Upper lobe of left lung (tissue), 4 donors: Measurements from ENCODE around the gene TSPOAP1.

Experiments
- EP300 ChIP-seq, 4 donors: sonication (generic); formaldehyde crosslinking; IDR thresholded peaks; one replicate each; pipeline ENCODE4 v1.5.1; 2017; ENCODE audit warnings: antibody characterized with exemption in 4 of 4, control low read depth in 2 of 4
- POLR2A ChIP-seq, 4 donors: fragments of 450-650 bp; IDR thresholded peaks; one replicate each; pipeline ENCODE4 v1.5.1; 2016 to 2017; ENCODE audit warnings: antibody characterized with exemption in 4 of 4, mild to moderate bottlenecking in 2 of 4
- TF ChIP-seq, protein P1 (sequence below), 6 experiments: fragments of 450-650 bp in 4 of 6; fragments of 200-600 bp in 2 of 6; sonication (generic) in 2 of 6; IDR thresholded peaks; one replicate each; pipeline ENCODE4 v1.5.1; 2016 to 2019; ENCODE audit warnings: antibody characterized with exemption in 6 of 6

DNA sequence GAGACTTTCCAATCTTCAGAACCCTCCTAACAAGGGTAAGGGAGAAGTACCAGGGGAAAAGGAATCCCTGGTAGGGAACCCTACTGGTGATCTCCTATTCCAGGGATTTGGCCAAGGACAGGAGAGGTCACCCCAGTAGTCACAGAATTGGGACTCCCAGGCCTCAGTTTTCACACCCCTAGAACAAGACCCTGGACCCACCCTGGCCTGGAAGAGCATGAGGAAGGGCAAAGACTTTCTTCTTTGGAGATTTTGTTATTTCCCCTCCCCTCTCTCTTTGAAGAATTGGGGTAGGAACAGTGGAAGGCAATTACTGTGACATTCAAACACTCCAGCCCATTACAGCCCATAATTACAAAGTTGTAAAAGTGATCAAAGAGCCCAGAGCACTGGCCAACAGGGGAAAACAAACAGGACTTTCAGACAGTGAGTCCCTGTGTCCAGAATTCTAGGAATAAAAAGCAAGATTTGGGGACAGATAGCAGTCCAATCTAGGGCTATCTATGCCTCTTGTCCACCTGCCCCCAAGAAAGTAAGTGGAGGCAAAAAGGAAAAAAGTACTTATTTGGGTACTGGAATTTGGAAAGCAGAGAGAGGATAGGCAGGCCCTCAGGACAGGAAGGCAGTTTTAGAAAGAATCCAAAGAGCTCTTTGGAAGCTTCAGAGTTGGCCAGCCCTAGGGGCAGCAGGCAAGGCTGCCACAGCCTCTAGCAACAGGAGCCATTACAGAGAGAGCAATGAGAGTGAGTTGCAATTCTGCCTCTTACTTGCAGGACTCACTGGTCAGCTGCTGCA lies 36.8 kb upstream of the TSPOAP1 start:
- TF ChIP-seq, protein P1, sequence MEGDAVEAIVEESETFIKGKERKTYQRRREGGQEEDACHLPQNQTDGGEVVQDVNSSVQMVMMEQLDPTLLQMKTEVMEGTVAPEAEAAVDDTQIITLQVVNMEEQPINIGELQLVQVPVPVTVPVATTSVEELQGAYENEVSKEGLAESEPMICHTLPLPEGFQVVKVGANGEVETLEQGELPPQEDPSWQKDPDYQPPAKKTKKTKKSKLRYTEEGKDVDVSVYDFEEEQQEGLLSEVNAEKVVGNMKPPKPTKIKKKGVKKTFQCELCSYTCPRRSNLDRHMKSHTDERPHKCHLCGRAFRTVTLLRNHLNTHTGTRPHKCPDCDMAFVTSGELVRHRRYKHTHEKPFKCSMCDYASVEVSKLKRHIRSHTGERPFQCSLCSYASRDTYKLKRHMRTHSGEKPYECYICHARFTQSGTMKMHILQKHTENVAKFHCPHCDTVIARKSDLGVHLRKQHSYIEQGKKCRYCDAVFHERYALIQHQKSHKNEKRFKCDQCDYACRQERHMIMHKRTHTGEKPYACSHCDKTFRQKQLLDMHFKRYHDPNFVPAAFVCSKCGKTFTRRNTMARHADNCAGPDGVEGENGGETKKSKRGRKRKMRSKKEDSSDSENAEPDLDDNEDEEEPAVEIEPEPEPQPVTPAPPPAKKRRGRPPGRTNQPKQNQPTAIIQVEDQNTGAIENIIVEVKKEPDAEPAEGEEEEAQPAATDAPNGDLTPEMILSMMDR (IDR thresholded peaks at IDR 0.05) = no peak
- TF ChIP-seq EP300 (IDR thresholded peaks at IDR 0.05) (no peak), POLR2A (IDR thresholded peaks at IDR 0.05) (no peak)
